Vagina (tissue), 2 donors: ENCODE results near the gene BMP8B. TPM values are rescaled to one million over a fixed set of nuclear protein-coding genes. Genes with fewer than 3 reads are reported as not detected.

Experiments
- DNase-seq, 2 donors: peaks; one replicate each; pipeline ENCODE4 v3.0.0-alpha.2; 2017; ENCODE audit errors: extremely low spot score in 2 of 2
- H3K27ac ChIP-seq: fragments of 200-600 bp; sonication (generic); one replicate; pipeline ENCODE4 v1.5.1; 2019
- H3K27me3 ChIP-seq: fragments of 200-600 bp; sonication (generic); one replicate; pipeline ENCODE4 v1.5.1; 2019
- H3K36me3 ChIP-seq, 2 donors: fragments of 200-600 bp; sonication (generic); one replicate each; pipeline ENCODE4 v1.5.1; 2017 to 2019
- H3K4me1 ChIP-seq: fragments of 200-600 bp; sonication (generic); one replicate; pipeline ENCODE4 v1.5.1; 2019
- H3K4me3 ChIP-seq, 2 donors: fragments of 200-600 bp; sonication (generic); 1 replicate in 1 of 2; 2 replicates in 1 of 2; pipeline ENCODE4 v1.5.1; 2016 to 2019
- H3K9me3 ChIP-seq: fragments of 200-600 bp; sonication (generic); one replicate; pipeline ENCODE4 v1.5.1; 2019
- POLR2A ChIP-seq, 2 donors: fragments of 450-650 bp; IDR thresholded peaks; one replicate each; pipeline ENCODE4 v1.6.1; 2017; ENCODE audit warnings: antibody characterized with exemption in 2 of 2, mild to moderate bottlenecking in 2 of 2, moderate library complexity in 2 of 2
- POLR2AphosphoS5 ChIP-seq, 2 donors: sonication (generic); formaldehyde crosslinking; IDR thresholded peaks; one replicate each; pipeline ENCODE4 v1.9.0; 2017; ENCODE audit warnings: antibody characterized with exemption in 2 of 2, mild to moderate bottlenecking in 2 of 2, low read depth in 1 of 2; ENCODE audit not compliant: insufficient read depth in 1 of 2
- intact Hi-C: fragments of 100-400 bp; cut with DNase I; formaldehyde crosslinking; loops from one replicate; pipeline ENCODE4 v1.15.1; 2023
- total RNA-seq: library from RNA; depleted of rRNA; stranded (reverse); fragments of >200 nt; gene quantifications from one replicate; pipeline ENCODE4 v1.2.3, GENCODE V29; 2016
- TF ChIP-seq, protein P1 (sequence below), 3 experiments: fragments of 450-650 bp in 2 of 3; fragments of 200-600 bp in 1 of 3; sonication (generic) in 1 of 3; IDR thresholded peaks; one replicate each; pipeline ENCODE4 v1.5.1; 2017 to 2019; ENCODE audit warnings: antibody characterized with exemption in 3 of 3, mild to moderate bottlenecking in 2 of 3, moderate library complexity in 2 of 3

The BMP8B gene
- total RNA-seq, 1 donor from 2014 or later = 0.98 TPM

GRCh38 chr1:39808784-39809517 is 20.3 kb upstream of the BMP8B start:
- no peaks in the 10 kb centered on the region for H3K9me3 ChIP-seq
- TF ChIP-seq, protein P1, sequence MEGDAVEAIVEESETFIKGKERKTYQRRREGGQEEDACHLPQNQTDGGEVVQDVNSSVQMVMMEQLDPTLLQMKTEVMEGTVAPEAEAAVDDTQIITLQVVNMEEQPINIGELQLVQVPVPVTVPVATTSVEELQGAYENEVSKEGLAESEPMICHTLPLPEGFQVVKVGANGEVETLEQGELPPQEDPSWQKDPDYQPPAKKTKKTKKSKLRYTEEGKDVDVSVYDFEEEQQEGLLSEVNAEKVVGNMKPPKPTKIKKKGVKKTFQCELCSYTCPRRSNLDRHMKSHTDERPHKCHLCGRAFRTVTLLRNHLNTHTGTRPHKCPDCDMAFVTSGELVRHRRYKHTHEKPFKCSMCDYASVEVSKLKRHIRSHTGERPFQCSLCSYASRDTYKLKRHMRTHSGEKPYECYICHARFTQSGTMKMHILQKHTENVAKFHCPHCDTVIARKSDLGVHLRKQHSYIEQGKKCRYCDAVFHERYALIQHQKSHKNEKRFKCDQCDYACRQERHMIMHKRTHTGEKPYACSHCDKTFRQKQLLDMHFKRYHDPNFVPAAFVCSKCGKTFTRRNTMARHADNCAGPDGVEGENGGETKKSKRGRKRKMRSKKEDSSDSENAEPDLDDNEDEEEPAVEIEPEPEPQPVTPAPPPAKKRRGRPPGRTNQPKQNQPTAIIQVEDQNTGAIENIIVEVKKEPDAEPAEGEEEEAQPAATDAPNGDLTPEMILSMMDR (IDR thresholded peaks at IDR 0.05) = no peak
- TF ChIP-seq POLR2AphosphoS5 (IDR thresholded peaks at IDR 0.05; ENCODE audit: insufficient read depth in 1 of 2, low read depth in 1 of 2) (no peak), POLR2A (IDR thresholded peaks at IDR 0.05) (no peak)
- DNase-seq = no peak
- no peaks in the 10 kb centered on the region for H3K36me3 ChIP-seq
- H3K27ac ChIP-seq = no peak overlapping the region
- no peaks in the 10 kb centered on the region for H3K4me1 ChIP-seq
- H3K4me3 ChIP-seq = no peak overlapping the region
- intact Hi-C loops = no loop called here
- H3K27me3 ChIP-seq = no peaks in the 10 kb centered on the region

DNA sequence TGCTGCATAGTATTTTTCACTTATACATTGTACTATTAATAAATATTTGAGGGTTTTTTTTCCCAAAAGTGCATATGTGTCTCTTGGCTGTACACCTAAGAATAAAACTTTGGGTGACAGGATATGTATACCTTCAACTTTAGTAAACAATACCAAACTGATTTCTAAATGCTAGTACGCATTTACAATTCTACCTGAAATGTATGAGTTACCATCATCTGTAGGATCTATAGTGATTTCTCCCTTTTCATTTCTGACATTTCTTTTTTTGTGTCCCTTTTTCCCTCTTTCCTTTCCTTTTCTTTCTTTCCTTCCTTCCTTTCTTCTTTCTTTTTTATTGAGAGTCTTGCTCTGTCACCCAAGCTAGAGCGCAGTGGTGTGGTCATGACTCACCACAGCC is 16.7 kb upstream of the BMP8B start:
- TF ChIP-seq POLR2AphosphoS5 (IDR thresholded peaks at IDR 0.05; ENCODE audit: insufficient read depth in 1 of 2, low read depth in 1 of 2) (no peak), POLR2A (IDR thresholded peaks at IDR 0.05) (no peak)
- TF ChIP-seq, protein P1 (IDR thresholded peaks at IDR 0.05) = no peak

DNA sequence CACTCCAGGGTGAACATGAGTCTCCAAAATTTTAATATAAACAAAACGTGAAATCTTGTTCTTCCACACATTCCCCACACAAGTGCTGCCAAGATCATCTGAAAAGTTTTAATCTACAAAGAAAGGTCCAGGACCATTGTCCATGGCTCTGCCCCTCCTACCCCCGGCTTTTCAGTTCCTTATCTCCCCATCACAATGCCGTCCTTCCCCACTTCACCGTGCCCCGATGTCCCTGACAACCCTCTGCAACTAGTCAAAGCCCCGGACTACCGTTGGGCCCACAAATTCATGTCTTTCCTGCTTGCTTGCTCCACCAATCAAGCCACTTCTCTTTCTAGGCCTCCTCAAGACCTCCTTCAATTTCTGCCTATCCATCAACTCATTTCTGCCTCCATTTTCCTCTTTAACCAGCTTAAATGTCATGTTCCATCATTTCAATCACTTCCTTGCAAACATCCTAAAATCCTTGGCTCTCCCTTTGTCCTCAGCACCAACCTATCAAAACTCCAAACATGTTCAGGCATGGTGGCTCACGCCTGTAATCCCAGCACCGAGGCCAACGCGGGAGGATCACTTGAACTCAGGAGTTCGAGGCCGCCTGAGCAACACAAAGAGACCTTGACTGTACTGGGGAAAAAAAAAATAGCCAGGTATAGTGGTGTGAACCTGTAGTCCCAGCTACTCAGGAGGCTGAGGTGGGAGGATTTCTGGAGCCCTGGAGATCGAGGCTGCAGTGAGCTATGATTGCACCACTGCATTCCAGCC is 14.0 kb upstream of the BMP8B start:
- Histone ChIP-seq H3K27ac (no peak overlapping the region), H3K9me3 (no peaks in the 10 kb centered on the region), H3K36me3 (no peaks in the 10 kb centered on the region), H3K4me3 (no peak overlapping the region), H3K27me3 (no peaks in the 10 kb centered on the region), H3K4me1 (no peaks in the 10 kb centered on the region)
- intact Hi-C loops = no loop called here
- no peak for DNase-seq
- TF ChIP-seq POLR2A (IDR thresholded peaks at IDR 0.05) = no peak
- TF ChIP-seq, protein P1 (IDR thresholded peaks at IDR 0.05) = no peak
- TF ChIP-seq POLR2AphosphoS5 (IDR thresholded peaks at IDR 0.05; ENCODE audit: insufficient read depth in 1 of 2, low read depth in 1 of 2) = no peak

More for the DNA sequence above, 16.7 kb upstream of the BMP8B start:
- intact Hi-C loops = no loop called here
- Histone ChIP-seq H3K4me3 (no peak overlapping the region), H3K9me3 (no peaks in the 10 kb centered on the region), H3K4me1 (no peaks in the 10 kb centered on the region), H3K27ac (no peak overlapping the region), H3K36me3 (no peaks in the 10 kb centered on the region), H3K27me3 (no peaks in the 10 kb centered on the region)
- DNase-seq = no peak

DNA sequence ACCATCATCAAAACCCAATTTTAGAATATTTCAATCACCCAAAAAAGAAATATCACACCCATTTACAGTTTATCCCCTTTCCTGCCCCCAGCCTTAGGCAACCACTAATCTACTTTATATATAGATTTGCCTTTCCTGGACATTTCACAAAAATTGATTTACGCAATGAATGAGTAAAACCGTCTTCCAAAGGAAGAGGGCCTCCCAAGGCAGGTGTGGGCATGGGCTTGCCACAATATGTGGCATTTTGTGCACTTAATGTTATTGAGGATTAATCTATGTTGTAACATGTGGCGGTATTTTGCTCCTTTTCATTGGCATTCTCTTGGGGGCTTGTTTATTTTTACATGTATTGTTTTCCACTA is 11.8 kb upstream of the BMP8B start:
- Histone ChIP-seq H3K27ac (no peak overlapping the region), H3K4me3 (no peak overlapping the region), H3K27me3 (no peaks in the 10 kb centered on the region), H3K9me3 (no peaks in the 10 kb centered on the region), H3K4me1 (no peaks in the 10 kb centered on the region), H3K36me3 (no peaks in the 10 kb centered on the region)
- TF ChIP-seq, protein P1 (IDR thresholded peaks at IDR 0.05) = no peak
- intact Hi-C loops = no loop called here
- DNase-seq = no peak
